Natural killer cell (primary cell): Measurements from ENCODE around the gene SLC5A10. TPM values are rescaled to one million over a fixed set of nuclear protein-coding genes. Genes with fewer than 3 reads are reported as not detected.

ENCODE experiments used
- ATAC-seq, 3 donors: fragments of 150-1000 bp in 2 of 3; fragments of 200-7000 bp in 1 of 3; cut with Tn5 transposase; 1 replicate in 1 of 3; 2 replicates in 2 of 3; pipeline ENCODE4 v1.10.0; 2021; ENCODE audit warnings: mild to moderate bottlenecking in 2 of 3, moderate library complexity in 2 of 3
- DNase-seq, 2 donors: peaks; one replicate each; pipeline versions ENCODE4 v3.0.0 to v3.0.0-alpha.2; 2013 to 2021; ENCODE audit warnings: mixed read lengths in 1 of 2
- H3K27ac ChIP-seq: one replicate; pipeline ENCODE4 v1.5.1; 2013; ENCODE audit warnings: mild to moderate bottlenecking, low read length
- H3K27me3 ChIP-seq: one replicate; pipeline ENCODE4 v1.6.1; 2013; ENCODE audit warnings: low read length; ENCODE audit not compliant: control insufficient read depth, insufficient read depth
- H3K36me3 ChIP-seq: one replicate; pipeline ENCODE4 v1.6.1; 2013; ENCODE audit warnings: low read length; ENCODE audit not compliant: control insufficient read depth, insufficient read depth
- H3K4me1 ChIP-seq: one replicate; pipeline ENCODE4 v1.6.1; 2013; ENCODE audit warnings: low read length; ENCODE audit not compliant: control insufficient read depth, insufficient read depth
- H3K4me3 ChIP-seq: one replicate; pipeline ENCODE4 v1.5.1; 2013; ENCODE audit warnings: low read length
- H3K9me3 ChIP-seq: one replicate; pipeline ENCODE4 v1.6.1; 2013; ENCODE audit warnings: low read length; ENCODE audit not compliant: control insufficient read depth, insufficient read depth
- H3K27ac Mint-ChIP-seq, 2 donors: one replicate each; pipeline ENCODE4 v1.8.0; 2022; ENCODE audit warnings: mild to moderate bottlenecking in 2 of 2, mixed read lengths in 2 of 2, moderate library complexity in 1 of 2
- H3K27me3 Mint-ChIP-seq, 2 donors: one replicate each; pipeline ENCODE4 v1.8.0; 2022; ENCODE audit warnings: low read depth in 2 of 2, mixed read lengths in 2 of 2
- H3K36me3 Mint-ChIP-seq: one replicate; pipeline ENCODE4 v1.8.0; 2022; ENCODE audit warnings: mixed read lengths
- H3K4me1 Mint-ChIP-seq, 2 donors: one replicate each; pipeline ENCODE4 v1.8.0; 2022; ENCODE audit warnings: mixed read lengths in 2 of 2
- H3K4me3 Mint-ChIP-seq: one replicate; pipeline ENCODE4 v1.8.0; 2022; ENCODE audit warnings: mild to moderate bottlenecking, moderate library complexity, mixed read lengths
- H3K9me3 Mint-ChIP-seq, 2 donors: one replicate each; pipeline ENCODE4 v1.8.0; 2022; ENCODE audit warnings: mixed read lengths in 2 of 2
- WGBS: methylation state at CpG from one replicate; pipeline ENCODE4 v1.1.7; 2013; ENCODE audit warnings: missing lambda C conversion rate; ENCODE audit not compliant: insufficient coverage; 5-methylcytosine and 5-hydroxymethylcytosine counted together
- intact Hi-C: fragments of 100-400 bp; cut with micrococcal nuclease; formaldehyde crosslinking; loops from one replicate; pipeline ENCODE4 v1.14.2; 2022
- total RNA-seq, 4 donors: library from RNA; stranded (reverse); fragments of 120-200 nt in 1 of 4; gene quantifications; one replicate each; pipeline versions ENCODE4 v1.2.3 to v1.2.4, GENCODE V29; 2013 to 2022
- TF ChIP-seq, protein P1 (sequence below): fragments of 200-600 bp; IDR thresholded peaks from one replicate; pipeline ENCODE4 v1.8.0; 2022; ENCODE audit warnings: antibody characterized with exemption

Gene SLC5A10
- total RNA-seq, 3 donors from 2014 or later (not counting 1 experiment from before 2014, with no cell fraction given): 0.28 TPM; not detected in 2

DNA sequence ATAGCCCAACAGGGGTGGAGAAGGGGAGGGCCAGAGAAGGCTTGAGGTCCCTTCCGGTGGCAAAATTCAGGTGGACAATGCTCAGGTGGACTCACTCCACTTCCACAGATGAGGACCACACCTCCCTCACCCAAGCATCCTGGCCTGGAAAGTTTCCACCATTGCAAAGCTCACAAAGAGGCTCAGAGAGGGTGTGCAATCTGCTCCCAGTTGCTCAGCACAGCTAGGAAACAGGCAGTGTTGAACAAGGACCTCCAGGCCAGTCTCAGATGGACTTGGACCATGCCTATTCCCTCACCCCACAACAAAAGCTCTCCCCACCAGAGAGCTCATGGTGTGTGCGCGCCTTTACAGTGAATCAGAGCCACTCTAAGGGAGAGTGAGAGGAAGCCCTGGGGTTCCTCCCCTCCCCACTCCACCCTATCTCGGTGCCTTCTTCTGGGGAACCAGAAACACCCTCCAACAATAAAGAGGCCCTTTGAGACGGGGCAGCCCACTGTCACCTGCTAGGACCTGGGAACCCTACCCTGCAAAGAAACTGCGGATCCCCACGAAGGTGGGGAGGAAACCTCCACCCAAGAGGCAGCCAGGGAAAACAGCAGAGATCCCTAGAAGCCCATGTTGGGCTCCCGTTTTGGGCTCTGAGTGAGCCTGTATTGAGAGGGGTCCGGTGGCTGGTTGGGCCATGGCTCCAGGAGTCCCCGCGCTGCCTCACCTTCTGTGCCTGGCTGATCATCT, 51.0 kb downstream of the SLC5A10 start:
- H3K27me3 ChIP-seq: peaks cover 2% of the 10 kb centered on the region
- no peak overlapping the region for H3K27ac ChIP-seq
- H3K4me1 Mint-ChIP-seq: peaks cover 11 to 18% of the 10 kb centered on the region in 2 donors
- TF ChIP-seq, protein P1, sequence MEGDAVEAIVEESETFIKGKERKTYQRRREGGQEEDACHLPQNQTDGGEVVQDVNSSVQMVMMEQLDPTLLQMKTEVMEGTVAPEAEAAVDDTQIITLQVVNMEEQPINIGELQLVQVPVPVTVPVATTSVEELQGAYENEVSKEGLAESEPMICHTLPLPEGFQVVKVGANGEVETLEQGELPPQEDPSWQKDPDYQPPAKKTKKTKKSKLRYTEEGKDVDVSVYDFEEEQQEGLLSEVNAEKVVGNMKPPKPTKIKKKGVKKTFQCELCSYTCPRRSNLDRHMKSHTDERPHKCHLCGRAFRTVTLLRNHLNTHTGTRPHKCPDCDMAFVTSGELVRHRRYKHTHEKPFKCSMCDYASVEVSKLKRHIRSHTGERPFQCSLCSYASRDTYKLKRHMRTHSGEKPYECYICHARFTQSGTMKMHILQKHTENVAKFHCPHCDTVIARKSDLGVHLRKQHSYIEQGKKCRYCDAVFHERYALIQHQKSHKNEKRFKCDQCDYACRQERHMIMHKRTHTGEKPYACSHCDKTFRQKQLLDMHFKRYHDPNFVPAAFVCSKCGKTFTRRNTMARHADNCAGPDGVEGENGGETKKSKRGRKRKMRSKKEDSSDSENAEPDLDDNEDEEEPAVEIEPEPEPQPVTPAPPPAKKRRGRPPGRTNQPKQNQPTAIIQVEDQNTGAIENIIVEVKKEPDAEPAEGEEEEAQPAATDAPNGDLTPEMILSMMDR: no peak
- ATAC-seq: no peak
- no peaks in the 10 kb centered on the region for H3K36me3 ChIP-seq
- H3K9me3 Mint-ChIP-seq: no peaks in the 10 kb centered on the region
- 79% methylated on average over 11 of the region's 11 CpGs for WGBS
- peak overlapping the region; percentile 89 for H3K4me3 Mint-ChIP-seq
- no peaks in the 10 kb centered on the region for H3K27me3 Mint-ChIP-seq
- intact Hi-C loops: no loop called here
- peaks cover 35% of the 10 kb centered on the region for H3K4me1 ChIP-seq
- no peak overlapping the region for H3K4me3 ChIP-seq
- no peaks in the 10 kb centered on the region for H3K9me3 ChIP-seq
- H3K27ac Mint-ChIP-seq: peak overlapping the region in 1 of 2 donors; percentile 86
- DNase-seq: peak in 1 of 2 donors; percentile 37
- H3K36me3 Mint-ChIP-seq: no peaks in the 10 kb centered on the region

DNA sequence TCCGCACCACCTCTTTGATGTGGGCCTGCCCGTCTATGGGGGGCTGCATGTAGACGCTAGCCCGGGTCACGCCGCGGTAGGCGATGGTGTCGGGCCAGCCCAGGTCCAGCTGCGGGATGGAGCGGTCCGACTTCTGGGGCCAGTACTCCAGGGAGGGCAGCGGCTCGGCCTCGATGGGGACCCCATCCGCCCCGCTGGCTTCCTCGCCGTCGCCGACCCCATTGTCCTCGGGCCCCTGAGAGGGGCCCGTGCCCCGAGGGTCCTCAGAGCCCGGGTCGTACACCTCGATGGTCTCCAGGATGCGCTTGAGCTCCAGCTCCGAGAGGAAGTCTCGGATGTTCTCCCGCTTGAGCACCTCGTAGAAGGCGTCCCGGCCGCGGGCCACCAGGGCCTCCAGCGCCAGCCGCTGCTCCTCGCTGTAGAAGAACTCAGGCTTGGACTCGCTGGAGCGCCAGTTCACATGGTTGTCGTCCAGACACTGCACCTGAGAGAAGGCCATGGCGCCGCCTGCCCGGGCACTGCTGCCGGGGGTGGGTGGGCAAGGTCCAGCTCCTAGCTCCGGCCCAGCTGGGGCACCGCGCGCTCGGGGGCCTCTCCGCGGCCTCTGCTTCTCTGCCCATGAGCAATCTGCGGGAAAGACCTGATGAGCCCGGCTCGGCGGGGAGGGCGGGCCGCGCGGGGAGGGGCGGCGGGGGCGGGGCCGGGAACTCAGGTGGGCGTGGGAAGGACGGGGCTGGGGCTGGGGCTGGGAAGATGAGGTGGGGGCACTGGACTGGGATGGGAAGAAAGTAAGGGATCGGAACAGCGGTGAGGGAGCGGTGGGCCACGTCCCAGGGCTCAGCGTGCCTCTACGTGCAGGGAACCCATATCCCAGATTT, 51.8 kb downstream of the SLC5A10 start:
- peak overlapping the region; percentile 78 to 86 for H3K27ac Mint-ChIP-seq
- H3K27me3 ChIP-seq: peaks cover 2% of the 10 kb centered on the region
- peaks cover 11 to 18% of the 10 kb centered on the region in 2 donors for H3K4me1 Mint-ChIP-seq
- peak; percentile 2 to 19 (median 3) for ATAC-seq
- no peaks in the 10 kb centered on the region for H3K36me3 ChIP-seq
- no peaks in the 10 kb centered on the region for H3K9me3 ChIP-seq
- peak overlapping the region; percentile 81 for H3K4me3 ChIP-seq
- no peaks in the 10 kb centered on the region for H3K9me3 Mint-ChIP-seq
- DNase-seq: peak; percentile 26 to 48
- H3K36me3 Mint-ChIP-seq: no peaks in the 10 kb centered on the region
- peak overlapping the region; percentile 89 for H3K4me3 Mint-ChIP-seq
- intact Hi-C loops: no loop called here
- H3K4me1 ChIP-seq: peaks cover 35% of the 10 kb centered on the region
- TF ChIP-seq, protein P1: no peak
- peak overlapping the region; percentile 42 for H3K27ac ChIP-seq
- WGBS: 25% methylated on average over 73 of the region's 73 CpGs
- no peaks in the 10 kb centered on the region for H3K27me3 Mint-ChIP-seq

DNA sequence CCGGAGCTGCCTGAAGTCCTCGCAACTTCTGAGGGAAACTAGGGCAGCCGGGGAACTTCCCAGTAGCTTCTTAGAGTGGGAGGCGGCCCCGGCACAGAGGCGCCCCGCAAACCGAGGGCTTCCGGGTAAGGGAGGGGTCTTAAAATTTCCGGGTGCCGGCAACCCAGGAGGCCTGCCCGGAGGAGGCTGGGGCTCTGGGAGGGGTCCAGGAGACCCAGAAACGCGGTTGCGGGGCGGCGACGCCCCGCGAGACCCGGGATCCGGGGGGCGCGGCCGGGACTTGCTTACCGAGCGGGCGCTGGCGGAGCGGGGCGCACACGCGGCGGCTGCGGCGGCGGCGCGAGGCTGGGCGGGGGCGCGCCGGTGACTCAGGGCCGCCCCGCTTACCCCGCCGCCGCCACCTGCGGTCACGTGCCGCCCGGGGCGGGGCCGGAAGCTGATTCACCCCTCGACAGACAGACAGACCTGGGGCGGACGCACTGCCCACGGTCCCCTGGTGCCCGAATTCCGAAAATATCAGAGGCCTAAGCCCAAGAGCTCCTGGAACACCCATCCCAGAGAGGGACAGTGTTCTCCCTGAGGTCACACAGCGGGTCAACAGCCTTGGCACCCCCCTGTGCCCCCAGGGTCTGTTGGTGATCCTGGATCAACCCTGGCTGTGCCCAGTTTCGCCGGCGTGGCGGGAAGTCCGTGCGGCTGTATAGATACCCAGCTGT, 52.6 kb downstream of the SLC5A10 start, which contains the start of gene FAM83G:
FAM83G (minus strand) TSS at position 344 of the 716 bp plus-strand sequence. CDS start 723 bp downstream, outside the sequence.
- Mint-ChIP-seq H3K36me3 (no peaks in the 10 kb centered on the region), H3K4me3 (peak within 1 kb of the TSS; percentile 89), H3K9me3 (no peaks in the 10 kb centered on the region), H3K27me3 (peaks cover 0 to under 1% of the 10 kb centered on the region in 2 donors), H3K27ac (peak within 1 kb of the TSS; percentile 79 to 86), H3K4me1 (peaks cover 11 to 18% of the 10 kb centered on the region in 2 donors)
- no peaks in the 10 kb centered on the region for H3K36me3 ChIP-seq
- peak within 1 kb of the TSS; percentile 81 for H3K4me3 ChIP-seq
- H3K9me3 ChIP-seq: no peaks in the 10 kb centered on the region
- peaks cover 2% of the 10 kb centered on the region for H3K27me3 ChIP-seq
- TF ChIP-seq, protein P1: no peak
- peak; percentile 89 to 90 for DNase-seq
- ATAC-seq: peak; percentile 78 to 89 (median 89)
- intact Hi-C loops: no loop called here
- H3K27ac ChIP-seq: peak within 1 kb of the TSS; percentile 71
- H3K4me1 ChIP-seq: peaks cover 35% of the 10 kb centered on the region
- 8% methylated on average over 67 of the region's 67 CpGs for WGBS
